K562 (cell line): ENCODE results near the gene HSD17B10.

Experiments
- CREM ChIP-seq: IDR thresholded peaks from 2 replicates; pipeline ENCODE4 v1.6.1; 2014; ENCODE audit warnings: antibody characterized with exemption, low read depth
- CTCF ChIP-seq, 3 experiments: IDR thresholded peaks in 2 of 3; conservative IDR thresholded peaks in 1 of 3; 2 replicates each; pipeline ENCODE4 v1.5.1; 2011 to 2012; ENCODE audit warnings: low read length in 3 of 3, mild to moderate bottlenecking in 3 of 3, control low read depth in 2 of 3, improper control_type of control experiment in 1 of 3, inconsistent platforms in 1 of 3, low read depth in 1 of 3, mixed read lengths in 1 of 3, moderate library complexity in 1 of 3; ENCODE audit not compliant: insufficient read depth in 2 of 3
- PRPF4 ChIP-seq: fragments of 200-400 bp; formaldehyde crosslinking; IDR thresholded peaks from one replicate; pipeline ENCODE4 v1.6.1; 2017; ENCODE audit warnings: low read length, low read depth, mild to moderate bottlenecking; ENCODE audit not compliant: insufficient read depth, poor library complexity, severe bottlenecking
- TBP ChIP-seq: optimal IDR thresholded peaks from 2 replicates; pipeline ENCODE3; 2011; ENCODE audit warnings: low read depth, low read length, improper control_type of control experiment
- ZBTB7A ChIP-seq: IDR thresholded peaks from 2 replicates; pipeline ENCODE4 v1.6.1; 2011; ENCODE audit warnings: low read depth, mild to moderate bottlenecking, low read length, moderate library complexity, borderline replicate concordance; ENCODE audit not compliant: control insufficient read depth
- ZBTB8A ChIP-seq: fragments of 450-650 bp; IDR thresholded peaks from 2 replicates; pipeline ENCODE4 v1.6.1; 2018; ENCODE audit warnings: mild to moderate bottlenecking, moderate library complexity; ENCODE audit not compliant: partially characterized antibody
- ZNF274 ChIP-seq: IDR thresholded peaks from 2 replicates; pipeline ENCODE4 v1.6.1; 2011; ENCODE audit warnings: low read depth, mild to moderate bottlenecking, low read length, moderate library complexity, borderline replicate concordance

GRCh38 chrX:53452812-53453211, 18.6 kb upstream of the HSD17B10 start:
- TF ChIP-seq ZNF274 (no peak), PRPF4 (no peak), ZBTB7A (no peak), ZBTB8A (no peak), TBP (no peak), CTCF (IDR thresholded peaks at IDR 0.05 in 2 of 3, conservative IDR thresholded peaks at IDR 0.05 in 1 of 3; ENCODE audit: insufficient read depth in 2 of 3, low read depth in 1 of 3, low read length in 3 of 3) (no peak), CREM (no peak)
